Measurements from ENCODE around the gene ZMIZ1.
A peak's percentile ranks its signal among the peaks of the same experiment; 100 is the strongest.

The ZMIZ1 gene

GRCh38 chr10:79152423-79152817, 83.7 kb downstream of the ZMIZ1 start:
- H3K27me3 ChIP-seq (ENCODE audit: insufficient read depth, low read depth, severe bottlenecking): no peaks in the 10 kb centered on the region
- peak overlapping the region; percentile 72 for H3K27ac ChIP-seq
- no peak overlapping the region for H3K4me3 ChIP-seq (ENCODE audit: low read depth, low read length)
- no peak for DNase-seq
- no peaks in the 10 kb centered on the region for H3K36me3 ChIP-seq
- H3K9me3 ChIP-seq (ENCODE audit: severe bottlenecking): no peaks in the 10 kb centered on the region
- TF ChIP-seq, protein P1, sequence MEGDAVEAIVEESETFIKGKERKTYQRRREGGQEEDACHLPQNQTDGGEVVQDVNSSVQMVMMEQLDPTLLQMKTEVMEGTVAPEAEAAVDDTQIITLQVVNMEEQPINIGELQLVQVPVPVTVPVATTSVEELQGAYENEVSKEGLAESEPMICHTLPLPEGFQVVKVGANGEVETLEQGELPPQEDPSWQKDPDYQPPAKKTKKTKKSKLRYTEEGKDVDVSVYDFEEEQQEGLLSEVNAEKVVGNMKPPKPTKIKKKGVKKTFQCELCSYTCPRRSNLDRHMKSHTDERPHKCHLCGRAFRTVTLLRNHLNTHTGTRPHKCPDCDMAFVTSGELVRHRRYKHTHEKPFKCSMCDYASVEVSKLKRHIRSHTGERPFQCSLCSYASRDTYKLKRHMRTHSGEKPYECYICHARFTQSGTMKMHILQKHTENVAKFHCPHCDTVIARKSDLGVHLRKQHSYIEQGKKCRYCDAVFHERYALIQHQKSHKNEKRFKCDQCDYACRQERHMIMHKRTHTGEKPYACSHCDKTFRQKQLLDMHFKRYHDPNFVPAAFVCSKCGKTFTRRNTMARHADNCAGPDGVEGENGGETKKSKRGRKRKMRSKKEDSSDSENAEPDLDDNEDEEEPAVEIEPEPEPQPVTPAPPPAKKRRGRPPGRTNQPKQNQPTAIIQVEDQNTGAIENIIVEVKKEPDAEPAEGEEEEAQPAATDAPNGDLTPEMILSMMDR (IDR thresholded peaks at IDR 0.05; ENCODE audit: low read depth, low read length): no peak

DNA sequence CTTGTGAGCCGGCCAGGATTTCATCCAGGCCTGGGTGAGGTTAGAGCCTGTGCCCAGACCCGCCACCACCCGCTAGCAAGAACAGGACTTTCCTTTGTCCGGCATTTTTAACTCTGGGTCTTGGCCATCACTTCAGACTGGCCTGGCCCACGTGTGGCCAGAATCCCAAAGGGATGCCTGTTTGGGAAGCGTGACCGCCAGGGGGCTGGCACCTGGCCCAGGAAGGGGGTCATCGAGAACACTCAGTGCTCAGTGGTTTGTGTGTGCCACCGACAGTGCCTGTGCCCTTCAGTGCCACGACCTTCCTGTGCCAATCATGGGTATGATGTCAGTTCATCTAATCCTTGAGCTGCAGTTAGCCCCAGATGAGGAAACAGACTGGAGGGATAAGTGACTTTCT, 85.0 kb downstream of the ZMIZ1 start:
- H3K9me3 ChIP-seq (ENCODE audit: severe bottlenecking): no peaks in the 10 kb centered on the region
- H3K27ac ChIP-seq: no peak overlapping the region
- no peak for DNase-seq
- H3K27me3 ChIP-seq (ENCODE audit: insufficient read depth, low read depth, severe bottlenecking): no peaks in the 10 kb centered on the region
- no peaks in the 10 kb centered on the region for H3K36me3 ChIP-seq
- TF ChIP-seq, protein P1 (IDR thresholded peaks at IDR 0.05; ENCODE audit: low read depth, low read length): no peak
- no peak overlapping the region for H3K4me3 ChIP-seq (ENCODE audit: low read depth, low read length)

DNA sequence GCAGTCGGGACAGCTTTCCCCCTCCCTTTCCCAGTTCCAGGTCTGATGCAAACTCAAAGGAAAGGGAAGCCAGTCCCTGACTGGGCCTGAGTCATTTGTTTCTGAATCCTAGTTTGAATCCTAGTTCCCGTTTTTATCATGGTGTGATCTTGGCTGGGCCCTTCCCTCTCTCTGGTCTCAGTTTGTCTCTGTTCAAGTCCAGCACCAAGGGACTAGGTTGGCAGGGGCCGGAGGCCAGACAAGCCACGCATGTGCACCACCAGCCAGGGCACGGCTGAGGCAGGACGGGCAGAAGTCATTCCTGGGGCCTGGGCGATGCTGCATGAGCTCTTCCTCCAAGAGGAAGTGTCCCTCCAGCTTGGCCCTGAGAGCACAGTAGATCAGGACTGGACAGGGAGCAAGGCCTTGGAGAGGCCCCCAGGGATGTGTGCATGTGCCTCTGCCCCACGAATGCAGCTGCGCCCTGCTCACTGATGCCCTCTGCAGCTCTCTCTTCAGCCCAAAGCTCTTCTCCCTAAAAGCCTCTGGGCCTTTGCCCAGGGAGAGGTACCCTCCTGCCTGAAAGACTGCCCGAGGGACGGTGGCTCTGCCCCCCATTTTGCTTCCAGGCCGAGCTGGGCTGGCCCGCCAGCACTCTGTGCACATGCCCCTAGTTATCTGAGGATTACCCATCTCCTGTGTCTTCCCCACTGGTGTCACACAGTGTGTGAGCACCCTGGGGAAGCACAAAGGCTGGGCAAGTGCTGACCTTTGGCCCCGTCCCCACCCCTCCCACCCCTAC, 86.7 kb downstream of the ZMIZ1 start:
- no peak overlapping the region for H3K4me3 ChIP-seq (ENCODE audit: low read depth, low read length)
- no peaks in the 10 kb centered on the region for H3K9me3 ChIP-seq (ENCODE audit: severe bottlenecking)
- no peaks in the 10 kb centered on the region for H3K36me3 ChIP-seq
- H3K27ac ChIP-seq: no peak overlapping the region
- no peak for DNase-seq
- TF ChIP-seq, protein P1 (IDR thresholded peaks at IDR 0.05; ENCODE audit: low read depth, low read length): peak; percentile 17; the same call in 1 of the 2 replicates
- H3K27me3 ChIP-seq (ENCODE audit: insufficient read depth, low read depth, severe bottlenecking): no peaks in the 10 kb centered on the region

GRCh38 chr10:79156334-79157274, 87.8 kb downstream of the ZMIZ1 start:
- DNase-seq: no peak
- no peaks in the 10 kb centered on the region for H3K36me3 ChIP-seq
- no peaks in the 10 kb centered on the region for H3K27me3 ChIP-seq (ENCODE audit: insufficient read depth, low read depth, severe bottlenecking)
- H3K27ac ChIP-seq: no peak overlapping the region
- TF ChIP-seq, protein P1 (IDR thresholded peaks at IDR 0.05; ENCODE audit: low read depth, low read length): no peak
- H3K9me3 ChIP-seq (ENCODE audit: severe bottlenecking): no peaks in the 10 kb centered on the region
- no peak overlapping the region for H3K4me3 ChIP-seq (ENCODE audit: low read depth, low read length)

- H3K36me3 ChIP-seq: no peaks in the 10 kb centered on the region
- H3K27me3 ChIP-seq (ENCODE audit: insufficient read depth, low read depth, severe bottlenecking): no peaks in the 10 kb centered on the region
- no peak overlapping the region for H3K27ac ChIP-seq
- no peak for DNase-seq
- H3K4me3 ChIP-seq (ENCODE audit: low read depth, low read length): no peak overlapping the region
- H3K9me3 ChIP-seq (ENCODE audit: severe bottlenecking): no peaks in the 10 kb centered on the region
- TF ChIP-seq, protein P1 (IDR thresholded peaks at IDR 0.05; ENCODE audit: low read depth, low read length): no peak
Measured at GRCh38 chr10:79158004-79158340, 89.2 kb downstream of the ZMIZ1 start.

Measured in WERI-Rb-1 (cell line).